Chondrocyte (in vitro differentiated cells): ENCODE results near the gene ELMO1. TPM values are rescaled to one million over a fixed set of nuclear protein-coding genes. Genes with fewer than 3 reads are reported as not detected.

Experiments
- DNase-seq: peaks from one replicate; pipeline ENCODE4 v3.0.0; 2021; ENCODE audit warnings: mixed read lengths, low spot score
- H3K27ac Mint-ChIP-seq: one replicate; pipeline ENCODE4 v1.8.0; 2021; ENCODE audit warnings: mild to moderate bottlenecking, moderate library complexity, mixed read lengths; ENCODE audit not compliant: unreplicated experiment
- H3K27me3 Mint-ChIP-seq: 2 replicates; pipeline ENCODE4 v1.8.0; 2021; ENCODE audit warnings: low read depth, mixed read lengths
- H3K36me3 Mint-ChIP-seq: 2 replicates; pipeline ENCODE4 v1.8.0; 2021; ENCODE audit warnings: low read depth, mixed read lengths
- H3K4me1 Mint-ChIP-seq: 2 replicates; pipeline ENCODE4 v1.8.0; 2021; ENCODE audit warnings: low read depth, mild to moderate bottlenecking, mixed read lengths
- H3K4me3 Mint-ChIP-seq: one replicate; pipeline ENCODE4 v1.8.0; 2021; ENCODE audit warnings: mild to moderate bottlenecking, moderate library complexity, mixed read lengths; ENCODE audit not compliant: unreplicated experiment
- H3K9me3 Mint-ChIP-seq: 2 replicates; pipeline ENCODE4 v1.8.0; 2021; ENCODE audit warnings: low read depth, mixed read lengths
- total RNA-seq: library from RNA; stranded (reverse); gene quantifications from 3 replicates; pipeline ENCODE4 v1.2.1, GENCODE V29; 2021
- TF ChIP-seq, protein P1 (sequence below): fragments of 200-600 bp; sonication (generic); IDR thresholded peaks from 2 replicates; pipeline ENCODE4 v1.5.0; 2021; ENCODE audit warnings: antibody characterized with exemption, mild to moderate bottlenecking, moderate library complexity

The ELMO1 gene
- total RNA-seq, 1 donor from 2014 or later, result 0.42 TPM

DNA sequence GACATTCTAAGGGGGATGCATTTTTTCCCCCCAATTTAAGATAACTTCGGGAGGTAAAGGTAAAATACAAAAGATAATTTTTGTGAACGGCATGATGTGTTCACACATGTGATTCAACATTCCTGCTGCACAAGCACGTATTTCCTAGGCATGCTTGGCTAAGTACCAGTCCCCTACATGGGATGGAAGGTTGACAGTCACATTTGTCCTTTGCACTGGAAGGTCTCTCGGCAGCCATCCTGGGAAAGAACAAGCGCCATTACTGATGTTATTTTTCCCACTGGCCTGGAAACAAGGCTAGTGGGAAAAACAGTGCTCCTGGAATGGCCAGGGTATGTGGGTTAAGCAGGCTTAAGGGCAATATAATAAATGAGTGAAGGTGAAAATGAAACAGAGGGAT is 448.2 kb downstream of the ELMO1 start:
- no peak overlapping the region for H3K4me3 Mint-ChIP-seq
- TF ChIP-seq, protein P1, sequence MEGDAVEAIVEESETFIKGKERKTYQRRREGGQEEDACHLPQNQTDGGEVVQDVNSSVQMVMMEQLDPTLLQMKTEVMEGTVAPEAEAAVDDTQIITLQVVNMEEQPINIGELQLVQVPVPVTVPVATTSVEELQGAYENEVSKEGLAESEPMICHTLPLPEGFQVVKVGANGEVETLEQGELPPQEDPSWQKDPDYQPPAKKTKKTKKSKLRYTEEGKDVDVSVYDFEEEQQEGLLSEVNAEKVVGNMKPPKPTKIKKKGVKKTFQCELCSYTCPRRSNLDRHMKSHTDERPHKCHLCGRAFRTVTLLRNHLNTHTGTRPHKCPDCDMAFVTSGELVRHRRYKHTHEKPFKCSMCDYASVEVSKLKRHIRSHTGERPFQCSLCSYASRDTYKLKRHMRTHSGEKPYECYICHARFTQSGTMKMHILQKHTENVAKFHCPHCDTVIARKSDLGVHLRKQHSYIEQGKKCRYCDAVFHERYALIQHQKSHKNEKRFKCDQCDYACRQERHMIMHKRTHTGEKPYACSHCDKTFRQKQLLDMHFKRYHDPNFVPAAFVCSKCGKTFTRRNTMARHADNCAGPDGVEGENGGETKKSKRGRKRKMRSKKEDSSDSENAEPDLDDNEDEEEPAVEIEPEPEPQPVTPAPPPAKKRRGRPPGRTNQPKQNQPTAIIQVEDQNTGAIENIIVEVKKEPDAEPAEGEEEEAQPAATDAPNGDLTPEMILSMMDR, result no peak
- no peaks in the 10 kb centered on the region for H3K36me3 Mint-ChIP-seq
- H3K9me3 Mint-ChIP-seq, result no peaks in the 10 kb centered on the region
- H3K4me1 Mint-ChIP-seq, result no peaks in the 10 kb centered on the region
- no peak for DNase-seq
- peaks cover 2% of the 10 kb centered on the region for H3K27me3 Mint-ChIP-seq
- no peak overlapping the region for H3K27ac Mint-ChIP-seq

- H3K9me3 Mint-ChIP-seq, result no peaks in the 10 kb centered on the region
- no peaks in the 10 kb centered on the region for H3K4me1 Mint-ChIP-seq
- TF ChIP-seq, protein P1, result no peak
- no peak for DNase-seq
- H3K36me3 Mint-ChIP-seq, result no peaks in the 10 kb centered on the region
- no peak overlapping the region for H3K4me3 Mint-ChIP-seq
- H3K27me3 Mint-ChIP-seq, result peaks cover 2% of the 10 kb centered on the region
- no peak overlapping the region for H3K27ac Mint-ChIP-seq
These were observed 448.8 kb downstream of the ELMO1 start for GRCh38 chr7:36999626-37000485.

- DNase-seq, result no peak
- Mint-ChIP-seq H3K4me1 (no peaks in the 10 kb centered on the region), H3K27me3 (peaks cover 3% of the 10 kb centered on the region), H3K27ac (no peak overlapping the region), H3K9me3 (no peaks in the 10 kb centered on the region), H3K36me3 (no peaks in the 10 kb centered on the region), H3K4me3 (no peak overlapping the region)
- TF ChIP-seq, protein P1, result no peak
These were observed 452.9 kb downstream of the ELMO1 start for GRCh38 chr7:36995776-36996175.

DNA sequence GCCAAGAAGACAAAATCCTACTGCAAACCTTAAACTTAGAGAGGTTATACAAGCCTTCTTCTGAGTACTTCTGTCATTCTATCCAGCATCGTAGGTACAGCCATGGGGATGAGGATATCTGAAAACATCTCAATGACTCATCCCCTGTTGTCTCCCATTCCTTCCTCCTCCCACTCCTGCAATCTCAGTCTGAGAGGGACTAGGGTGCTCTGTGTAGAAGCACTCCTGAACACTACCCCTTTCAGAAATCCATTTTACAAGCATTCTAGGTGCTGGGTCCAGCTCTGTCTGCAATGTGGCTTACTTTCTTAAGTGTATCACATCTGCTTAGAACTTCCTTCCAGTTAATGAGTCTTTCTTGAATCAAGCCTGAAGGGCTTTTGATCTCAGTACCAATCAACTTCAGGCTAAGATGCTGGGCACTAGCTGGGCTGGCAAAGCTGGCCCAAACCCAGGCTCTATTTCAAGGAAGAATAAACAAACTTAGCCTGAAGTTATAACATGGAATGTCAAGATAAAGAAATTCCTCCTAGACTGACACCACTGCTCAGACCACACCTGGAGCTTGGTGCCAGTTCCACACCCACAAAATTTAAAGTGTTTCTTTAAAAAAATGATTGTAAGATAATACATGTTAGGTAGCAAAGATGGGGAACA is 454.1 kb downstream of the ELMO1 start:
- H3K36me3 Mint-ChIP-seq, result no peaks in the 10 kb centered on the region
- TF ChIP-seq, protein P1, result no peak
- H3K27ac Mint-ChIP-seq, result no peak overlapping the region
- DNase-seq, result no peak
- H3K9me3 Mint-ChIP-seq, result no peaks in the 10 kb centered on the region
- H3K4me1 Mint-ChIP-seq, result no peaks in the 10 kb centered on the region
- no peak overlapping the region for H3K4me3 Mint-ChIP-seq
- H3K27me3 Mint-ChIP-seq, result peaks cover 3% of the 10 kb centered on the region

- no peak for DNase-seq
- no peaks in the 10 kb centered on the region for H3K4me1 Mint-ChIP-seq
- peaks cover 34% of the 10 kb centered on the region for H3K27me3 Mint-ChIP-seq
These were observed 461.5 kb downstream of the ELMO1 start for GRCh38 chr7:36986948-36987724.

More at GRCh38 chr7:36986948-36987724, 461.5 kb downstream of the ELMO1 start:
- Mint-ChIP-seq H3K9me3 (no peaks in the 10 kb centered on the region), H3K36me3 (no peaks in the 10 kb centered on the region), H3K4me3 (no peak overlapping the region), H3K27ac (no peak overlapping the region)
- TF ChIP-seq, protein P1, result peak; percentile 91
